HEK293 (cell line): Measurements from ENCODE around the gene TBC1D14.
A peak's percentile ranks its signal among the peaks of the same experiment; 100 is the strongest.

ENCODE experiments used
- BCL11B ChIP-seq: fragments of 450-650 bp; formaldehyde crosslinking; IDR thresholded peaks from 2 replicates; pipeline ENCODE4 v1.5.1; 2016; ENCODE audit warnings: low read depth, missing biosample characterization, missing genetic modification characterization
- GFI1B ChIP-seq: fragments of 450-650 bp; formaldehyde crosslinking; IDR thresholded peaks from 2 replicates; pipeline ENCODE4 v1.5.1; 2016; ENCODE audit warnings: missing biosample characterization, missing genetic modification characterization
- GLIS1 ChIP-seq: fragments of 450-650 bp; formaldehyde crosslinking; IDR thresholded peaks from 2 replicates; pipeline ENCODE4 v1.5.1; 2016; ENCODE audit warnings: missing biosample characterization, missing genetic modification characterization
- KLF1 ChIP-seq: fragments of 450-650 bp; formaldehyde crosslinking; IDR thresholded peaks from 2 replicates; pipeline ENCODE4 v1.5.1; 2016; ENCODE audit warnings: missing biosample characterization, missing genetic modification characterization
- KLF10 ChIP-seq: fragments of 450-650 bp; IDR thresholded peaks from 2 replicates; pipeline ENCODE4 v1.5.1; 2018; ENCODE audit warnings: missing biosample characterization, mild to moderate bottlenecking, missing genetic modification characterization
- KLF7 ChIP-seq: fragments of 450-650 bp; formaldehyde crosslinking; IDR thresholded peaks from 2 replicates; pipeline ENCODE4 v1.5.1; 2016; ENCODE audit warnings: missing biosample characterization, missing genetic modification characterization, borderline replicate concordance
- KLF9 ChIP-seq: fragments of 450-650 bp; formaldehyde crosslinking; IDR thresholded peaks from 2 replicates; pipeline ENCODE4 v1.5.1; 2016; ENCODE audit warnings: missing biosample characterization, missing genetic modification characterization, low read depth
- MYNN ChIP-seq: fragments of 450-650 bp; formaldehyde crosslinking; IDR thresholded peaks from 2 replicates; pipeline ENCODE4 v1.5.1; 2016; ENCODE audit warnings: missing biosample characterization, missing genetic modification characterization, borderline replicate concordance
- OVOL3 ChIP-seq: fragments of 450-650 bp; formaldehyde crosslinking; IDR thresholded peaks from 2 replicates; pipeline ENCODE4 v1.5.1; 2016; ENCODE audit warnings: missing biosample characterization, missing genetic modification characterization
- WT1 ChIP-seq: fragments of 450-650 bp; formaldehyde crosslinking; IDR thresholded peaks from 2 replicates; pipeline ENCODE4 v1.5.1; 2016; ENCODE audit warnings: missing biosample characterization, missing genetic modification characterization
- ZEB2 ChIP-seq: fragments of 450-650 bp; formaldehyde crosslinking; IDR thresholded peaks from 2 replicates; pipeline ENCODE4 v1.5.1; 2016; ENCODE audit warnings: missing biosample characterization, missing genetic modification characterization
- ZNF174 ChIP-seq: fragments of 450-650 bp; formaldehyde crosslinking; IDR thresholded peaks from 2 replicates; pipeline ENCODE4 v1.5.0; 2017; ENCODE audit warnings: missing biosample characterization, mild to moderate bottlenecking, missing genetic modification characterization
- ZNF23 ChIP-seq: fragments of 450-650 bp; formaldehyde crosslinking; IDR thresholded peaks from 2 replicates; pipeline ENCODE4 v1.5.1; 2016; ENCODE audit warnings: missing biosample characterization, missing genetic modification characterization, borderline replicate concordance
- ZNF266 ChIP-seq: fragments of 450-650 bp; formaldehyde crosslinking; IDR thresholded peaks from 2 replicates; pipeline ENCODE4 v1.5.1; 2016; ENCODE audit warnings: missing biosample characterization, missing genetic modification characterization, low read depth
- ZNF324 ChIP-seq: fragments of 450-650 bp; formaldehyde crosslinking; IDR thresholded peaks from 2 replicates; pipeline ENCODE4 v1.5.1; 2016; ENCODE audit warnings: missing biosample characterization, missing genetic modification characterization
- ZNF341 ChIP-seq: fragments of 450-650 bp; formaldehyde crosslinking; IDR thresholded peaks from 2 replicates; pipeline ENCODE4; 2016; ENCODE audit warnings: low read depth, missing biosample characterization, missing genetic modification characterization
- ZNF37A ChIP-seq: fragments of 450-650 bp; IDR thresholded peaks from 2 replicates; pipeline ENCODE4 v1.5.1; 2018; ENCODE audit warnings: missing biosample characterization, missing genetic modification characterization
- ZNF394 ChIP-seq: fragments of 450-650 bp; formaldehyde crosslinking; IDR thresholded peaks from 2 replicates; pipeline ENCODE4 v1.5.1; 2016; ENCODE audit warnings: missing biosample characterization, missing genetic modification characterization, mild to moderate bottlenecking, moderate library complexity, borderline replicate concordance
- ZNF529 ChIP-seq: fragments of 450-650 bp; formaldehyde crosslinking; IDR thresholded peaks from 2 replicates; pipeline ENCODE4 v1.5.1; 2017; ENCODE audit warnings: missing genetic modification characterization, missing biosample characterization; ENCODE audit not compliant: insufficient replicate concordance
- ZNF600 ChIP-seq: fragments of 450-650 bp; formaldehyde crosslinking; IDR thresholded peaks from 2 replicates; pipeline ENCODE4 v1.5.1; 2016; ENCODE audit warnings: missing biosample characterization, missing genetic modification characterization
- ZNF626 ChIP-seq: fragments of 450-650 bp; sonication (Bioruptor Pico); formaldehyde crosslinking; IDR thresholded peaks from 2 replicates; pipeline ENCODE4 v1.5.1; 2018; ENCODE audit warnings: missing biosample characterization, missing genetic modification characterization, inconsistent platforms
- ZNF76 ChIP-seq: fragments of 450-650 bp; formaldehyde crosslinking; IDR thresholded peaks from 2 replicates; pipeline ENCODE4; 2016; ENCODE audit warnings: low read depth, missing biosample characterization, missing genetic modification characterization, borderline replicate concordance
- ZNF792 ChIP-seq: fragments of 450-650 bp; formaldehyde crosslinking; IDR thresholded peaks from 2 replicates; pipeline ENCODE4 v1.5.1; 2016; ENCODE audit warnings: missing biosample characterization, missing genetic modification characterization
- TF ChIP-seq, protein P1 (sequence below): fragments of 450-650 bp; formaldehyde crosslinking; IDR thresholded peaks from 2 replicates; pipeline ENCODE4 v1.5.1; 2016; ENCODE audit warnings: missing biosample characterization, missing genetic modification characterization
- TF ChIP-seq, protein P2 (sequence below): fragments of 450-650 bp; formaldehyde crosslinking; IDR thresholded peaks from 2 replicates; pipeline ENCODE4 v1.5.1; 2017; ENCODE audit warnings: missing biosample characterization, missing genetic modification characterization
- TF ChIP-seq, protein P3 (sequence below): fragments of 450-650 bp; formaldehyde crosslinking; IDR thresholded peaks from 2 replicates; pipeline ENCODE4 v1.5.1; 2016; ENCODE audit warnings: missing biosample characterization, missing genetic modification characterization
- TF ChIP-seq, protein P4 (sequence below): fragments of 450-650 bp; formaldehyde crosslinking; IDR thresholded peaks from 2 replicates; pipeline ENCODE4 v1.5.1; 2017; ENCODE audit warnings: missing biosample characterization, missing genetic modification characterization
- TF ChIP-seq, protein P5 (sequence below): fragments of 450-650 bp; formaldehyde crosslinking; IDR thresholded peaks from 2 replicates; pipeline ENCODE4 v1.5.1; 2016; ENCODE audit warnings: missing biosample characterization, missing genetic modification characterization
- TF ChIP-seq, protein P6 (sequence below): fragments of 450-650 bp; formaldehyde crosslinking; IDR thresholded peaks from 2 replicates; pipeline ENCODE4 v1.5.1; 2016; ENCODE audit warnings: missing biosample characterization, missing genetic modification characterization

The TBC1D14 gene

DNA sequence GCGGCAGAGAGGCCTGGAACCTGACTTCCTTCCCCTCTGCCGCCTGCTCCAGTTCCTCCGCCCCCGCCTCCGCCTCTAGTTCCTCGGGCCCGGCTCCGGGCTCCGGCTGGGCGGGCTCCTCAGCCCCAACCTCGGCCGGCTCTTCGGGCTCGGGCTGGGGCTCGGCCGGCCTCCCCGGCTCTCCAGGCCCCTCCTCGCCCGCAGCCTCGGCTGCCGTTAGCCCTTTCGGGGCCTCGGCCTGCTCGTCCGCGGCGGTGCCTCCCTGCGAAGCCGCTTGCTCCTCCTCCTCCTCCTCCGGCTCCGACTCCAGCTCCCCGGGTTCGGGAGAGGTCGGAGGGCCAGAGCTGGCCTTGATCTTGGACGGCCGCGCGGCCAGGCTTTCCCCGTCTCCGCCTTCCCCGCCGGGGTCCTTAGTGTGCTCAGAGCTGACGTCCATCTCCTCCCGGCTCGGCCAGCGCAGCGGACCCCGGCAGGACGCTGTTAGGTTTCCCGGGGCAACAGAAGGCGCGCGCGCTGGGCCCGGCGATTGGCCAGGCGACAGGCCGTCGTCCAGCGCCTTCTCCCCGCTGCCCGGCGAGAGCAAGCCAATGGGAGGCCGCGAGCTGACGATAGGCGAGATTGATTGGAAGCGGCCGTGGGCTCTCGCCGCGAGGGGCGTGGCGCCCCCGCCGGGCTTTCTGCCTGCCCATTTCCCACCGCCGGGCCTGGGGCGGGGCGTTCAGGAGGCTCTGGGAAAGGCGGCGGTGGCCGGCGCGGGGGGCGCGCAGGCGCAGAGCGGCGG lies 133.1 kb downstream of the TBC1D14 start (continued):
- TF ChIP-seq ZNF529 (tag by site-specific recombination) (no peak), KLF7 (tag by site-specific recombination) (no peak), GLIS1 (tag by site-specific recombination) (no peak), ZNF341 (tag by site-specific recombination) (peak; percentile 21; the same call in 1 of the 2 replicates), MYNN (tag by site-specific recombination) (no peak), ZNF76 (tag by site-specific recombination) (no peak), KLF9 (tag by site-specific recombination) (peak; percentile 64), KLF10 (tag by site-specific recombination) (no peak), BCL11B (no peak), ZNF324 (tag by site-specific recombination) (no peak), WT1 (tag by site-specific recombination) (no peak), ZNF174 (no peak), ZNF626 (tag by site-specific recombination) (no peak), ZNF37A (tag by site-specific recombination) (no peak), OVOL3 (tag by site-specific recombination) (no peak), ZNF600 (tag by site-specific recombination) (peak; percentile 72; the same call in 1 of the 2 replicates), GFI1B (no peak), ZNF792 (tag by site-specific recombination) (no peak), ZNF266 (tag by site-specific recombination) (no peak), ZNF23 (tag by site-specific recombination) (no peak), KLF1 (tag by site-specific recombination) (no peak), ZEB2 (tag by site-specific recombination) (no peak), ZNF394 (no peak)
- TF ChIP-seq, protein P1, sequence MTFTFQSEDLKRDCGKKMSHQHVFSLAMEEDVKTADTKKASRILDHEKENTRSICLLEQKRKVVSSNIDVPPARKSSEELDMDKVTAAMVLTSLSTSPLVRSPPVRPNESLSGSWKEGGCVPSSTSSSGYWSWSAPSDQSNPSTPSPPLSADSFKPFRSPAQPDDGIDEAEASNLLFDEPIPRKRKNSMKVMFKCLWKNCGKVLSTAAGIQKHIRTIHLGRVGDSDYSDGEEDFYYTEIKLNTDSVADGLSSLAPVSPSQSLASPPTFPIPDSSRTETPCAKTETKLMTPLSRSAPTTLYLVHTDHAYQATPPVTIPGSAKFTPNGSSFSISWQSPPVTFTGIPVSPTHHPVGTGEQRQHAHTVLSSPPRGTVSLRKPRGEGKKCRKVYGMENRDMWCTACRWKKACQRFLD (tag by site-specific recombination), result peak; percentile 26; the same call in 1 of the 2 replicates
- TF ChIP-seq, protein P2, sequence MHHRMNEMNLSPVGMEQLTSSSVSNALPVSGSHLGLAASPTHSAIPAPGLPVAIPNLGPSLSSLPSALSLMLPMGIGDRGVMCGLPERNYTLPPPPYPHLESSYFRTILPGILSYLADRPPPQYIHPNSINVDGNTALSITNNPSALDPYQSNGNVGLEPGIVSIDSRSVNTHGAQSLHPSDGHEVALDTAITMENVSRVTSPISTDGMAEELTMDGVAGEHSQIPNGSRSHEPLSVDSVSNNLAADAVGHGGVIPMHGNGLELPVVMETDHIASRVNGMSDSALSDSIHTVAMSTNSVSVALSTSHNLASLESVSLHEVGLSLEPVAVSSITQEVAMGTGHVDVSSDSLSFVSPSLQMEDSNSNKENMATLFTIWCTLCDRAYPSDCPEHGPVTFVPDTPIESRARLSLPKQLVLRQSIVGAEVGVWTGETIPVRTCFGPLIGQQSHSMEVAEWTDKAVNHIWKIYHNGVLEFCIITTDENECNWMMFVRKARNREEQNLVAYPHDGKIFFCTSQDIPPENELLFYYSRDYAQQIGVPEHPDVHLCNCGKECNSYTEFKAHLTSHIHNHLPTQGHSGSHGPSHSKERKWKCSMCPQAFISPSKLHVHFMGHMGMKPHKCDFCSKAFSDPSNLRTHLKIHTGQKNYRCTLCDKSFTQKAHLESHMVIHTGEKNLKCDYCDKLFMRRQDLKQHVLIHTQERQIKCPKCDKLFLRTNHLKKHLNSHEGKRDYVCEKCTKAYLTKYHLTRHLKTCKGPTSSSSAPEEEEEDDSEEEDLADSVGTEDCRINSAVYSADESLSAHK (tag by site-specific recombination), result no peak
- TF ChIP-seq, protein P3, sequence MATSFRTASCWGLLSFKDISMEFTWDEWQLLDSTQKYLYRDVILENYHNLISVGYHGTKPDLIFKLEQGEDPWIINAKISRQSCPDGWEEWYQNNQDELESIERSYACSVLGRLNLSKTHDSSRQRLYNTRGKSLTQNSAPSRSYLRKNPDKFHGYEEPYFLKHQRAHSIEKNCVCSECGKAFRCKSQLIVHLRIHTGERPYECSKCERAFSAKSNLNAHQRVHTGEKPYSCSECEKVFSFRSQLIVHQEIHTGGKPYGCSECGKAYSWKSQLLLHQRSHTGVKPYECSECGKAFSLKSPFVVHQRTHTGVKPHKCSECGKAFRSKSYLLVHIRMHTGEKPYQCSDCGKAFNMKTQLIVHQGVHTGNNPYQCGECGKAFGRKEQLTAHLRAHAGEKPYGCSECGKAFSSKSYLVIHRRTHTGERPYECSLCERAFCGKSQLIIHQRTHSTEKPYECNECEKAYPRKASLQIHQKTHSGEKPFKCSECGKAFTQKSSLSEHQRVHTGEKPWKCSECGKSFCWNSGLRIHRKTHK, result no peak
- TF ChIP-seq, protein P4, sequence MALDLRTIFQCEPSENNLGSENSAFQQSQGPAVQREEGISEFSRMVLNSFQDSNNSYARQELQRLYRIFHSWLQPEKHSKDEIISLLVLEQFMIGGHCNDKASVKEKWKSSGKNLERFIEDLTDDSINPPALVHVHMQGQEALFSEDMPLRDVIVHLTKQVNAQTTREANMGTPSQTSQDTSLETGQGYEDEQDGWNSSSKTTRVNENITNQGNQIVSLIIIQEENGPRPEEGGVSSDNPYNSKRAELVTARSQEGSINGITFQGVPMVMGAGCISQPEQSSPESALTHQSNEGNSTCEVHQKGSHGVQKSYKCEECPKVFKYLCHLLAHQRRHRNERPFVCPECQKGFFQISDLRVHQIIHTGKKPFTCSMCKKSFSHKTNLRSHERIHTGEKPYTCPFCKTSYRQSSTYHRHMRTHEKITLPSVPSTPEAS, result no peak
- TF ChIP-seq, protein P5, sequence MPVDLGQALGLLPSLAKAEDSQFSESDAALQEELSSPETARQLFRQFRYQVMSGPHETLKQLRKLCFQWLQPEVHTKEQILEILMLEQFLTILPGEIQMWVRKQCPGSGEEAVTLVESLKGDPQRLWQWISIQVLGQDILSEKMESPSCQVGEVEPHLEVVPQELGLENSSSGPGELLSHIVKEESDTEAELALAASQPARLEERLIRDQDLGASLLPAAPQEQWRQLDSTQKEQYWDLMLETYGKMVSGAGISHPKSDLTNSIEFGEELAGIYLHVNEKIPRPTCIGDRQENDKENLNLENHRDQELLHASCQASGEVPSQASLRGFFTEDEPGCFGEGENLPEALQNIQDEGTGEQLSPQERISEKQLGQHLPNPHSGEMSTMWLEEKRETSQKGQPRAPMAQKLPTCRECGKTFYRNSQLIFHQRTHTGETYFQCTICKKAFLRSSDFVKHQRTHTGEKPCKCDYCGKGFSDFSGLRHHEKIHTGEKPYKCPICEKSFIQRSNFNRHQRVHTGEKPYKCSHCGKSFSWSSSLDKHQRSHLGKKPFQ (tag by site-specific recombination), result no peak
- TF ChIP-seq, protein P6, sequence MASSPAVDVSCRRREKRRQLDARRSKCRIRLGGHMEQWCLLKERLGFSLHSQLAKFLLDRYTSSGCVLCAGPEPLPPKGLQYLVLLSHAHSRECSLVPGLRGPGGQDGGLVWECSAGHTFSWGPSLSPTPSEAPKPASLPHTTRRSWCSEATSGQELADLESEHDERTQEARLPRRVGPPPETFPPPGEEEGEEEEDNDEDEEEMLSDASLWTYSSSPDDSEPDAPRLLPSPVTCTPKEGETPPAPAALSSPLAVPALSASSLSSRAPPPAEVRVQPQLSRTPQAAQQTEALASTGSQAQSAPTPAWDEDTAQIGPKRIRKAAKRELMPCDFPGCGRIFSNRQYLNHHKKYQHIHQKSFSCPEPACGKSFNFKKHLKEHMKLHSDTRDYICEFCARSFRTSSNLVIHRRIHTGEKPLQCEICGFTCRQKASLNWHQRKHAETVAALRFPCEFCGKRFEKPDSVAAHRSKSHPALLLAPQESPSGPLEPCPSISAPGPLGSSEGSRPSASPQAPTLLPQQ, result 0 out of 2 replicates have a peak, but pooled peaks have one; percentile 58
